ENCODE measurements around the gene TMX3.

- TF ChIP-seq POLR2AphosphoS5 (IDR thresholded peaks at IDR 0.05; ENCODE audit: low read depth, low read length) (no peak), TAF1 (IDR thresholded peaks at IDR 0.05; ENCODE audit: borderline replicate concordance, low read depth, low read length) (no peak), POLR2A (IDR thresholded peaks at IDR 0.05; ENCODE audit: low read depth, low read length) (no peak)
These were observed 20.8 kb upstream of the TMX3 start for GRCh38 chr18:68735483-68736343.

Data from GM12892 (cell line).